Endothelial cell of umbilical vein (primary cell): ENCODE measurements around the gene OAF. TPM values are rescaled to one million over a fixed set of nuclear protein-coding genes. Genes with fewer than 3 reads are reported as not detected.

Experiments
- BruUV-seq: library from RNA; stranded (reverse); fragments of 400-500 nt; replicated peaks from 2 replicates; lab custom pipeline; 2021; lab: Mats Ljungman, UMichigan
- CTCF ChIA-PET: fragments of 300-600, 350-600 bp; sonication (Branson Sonifier 250); formaldehyde crosslinking; loops from one replicate; lab custom pipeline; 2021; ENCODE audit warnings: antibody characterized with exemption, inconsistent platforms; lab: Charles Lee
- POLR2A ChIA-PET: fragments of 300-600, 350-600 bp; sonication (Branson Sonifier 250); formaldehyde crosslinking; loops from one replicate; lab custom pipeline; 2021; ENCODE audit warnings: antibody characterized with exemption, inconsistent platforms; lab: Charles Lee
- DNase-seq: peaks from one replicate; pipeline ENCODE4 v3.0.0-alpha.2; 2011; ENCODE audit warnings: low read depth, low spot score
- FAIRE-seq: peaks from 2 replicates; lab custom pipeline; 2011; peaks lifted over from hg19 to GRCh38; lab: Jason Lieb, UNC
- H2AFZ ChIP-seq: 2 replicates; pipeline ENCODE4 v1.6.0; 2012; ENCODE audit warnings: low read depth, low read length, control low read depth, inconsistent platforms
- H3K27ac ChIP-seq: 2 replicates; pipeline ENCODE4 v1.5.1; 2011; ENCODE audit warnings: low read depth, mild to moderate bottlenecking, control low read depth, low read length, moderate library complexity; ENCODE audit not compliant: insufficient read depth
- H3K27me3 ChIP-seq, 2 experiments: 2 replicates each; pipeline versions ENCODE4 v1.6.0 to v1.6.1; 2011; ENCODE audit warnings: low read length in 2 of 2, mixed read lengths in 1 of 2; ENCODE audit not compliant: control insufficient read depth in 2 of 2, insufficient read depth in 2 of 2
- H3K36me3 ChIP-seq, 2 experiments: 2 replicates in 1 of 2; 3 replicates in 1 of 2; pipeline ENCODE4 v1.5.1; 2011; ENCODE audit warnings: low read length in 2 of 2, mild to moderate bottlenecking in 1 of 2, moderate library complexity in 1 of 2; ENCODE audit not compliant: control insufficient read depth in 2 of 2, insufficient read depth in 2 of 2; ENCODE audit errors: extremely low read depth in 1 of 2
- H3K4me1 ChIP-seq: 3 replicates; pipeline ENCODE4 v1.5.1; 2011; ENCODE audit warnings: mild to moderate bottlenecking, low read length; ENCODE audit not compliant: control insufficient read depth, insufficient read depth; ENCODE audit errors: extremely low read depth
- H3K4me2 ChIP-seq: 2 replicates; pipeline ENCODE4 v1.6.1; 2011; ENCODE audit warnings: low read length, control low read depth, mixed read lengths; ENCODE audit not compliant: insufficient read depth
- H3K4me3 ChIP-seq, 3 experiments: fragments of 200-600 bp in 1 of 3; sonication (generic), shearing (Covaris generic) in 1 of 3; replicated peaks in 1 of 3; 2 replicates each; pipeline ENCODE4 v1.5.1; 2011 to 2016; ENCODE audit warnings: control low read depth in 3 of 3, low read length in 3 of 3, mild to moderate bottlenecking in 2 of 3, inconsistent platforms in 1 of 3, low read depth in 1 of 3, moderate library complexity in 1 of 3; ENCODE audit not compliant: insufficient read depth in 1 of 3
- H3K79me2 ChIP-seq: 2 replicates; pipeline ENCODE4 v1.6.0; 2012; ENCODE audit warnings: low read length, inconsistent platforms; ENCODE audit not compliant: control insufficient read depth, insufficient read depth
- H3K9ac ChIP-seq: replicated peaks from 2 replicates; pipeline ENCODE3; 2011; ENCODE audit warnings: low read length, control low read depth; ENCODE audit not compliant: insufficient read depth; ENCODE audit errors: extremely low read depth
- H3K9me1 ChIP-seq: replicated peaks from 3 replicates; pipeline ENCODE4 v1.6.0; 2011; ENCODE audit warnings: mild to moderate bottlenecking, low read length; ENCODE audit not compliant: control insufficient read depth, insufficient read depth; ENCODE audit errors: extremely low read depth
- H3K9me3 ChIP-seq: replicated peaks from 2 replicates; pipeline ENCODE4 v1.5.1; 2012; ENCODE audit warnings: low read length, inconsistent platforms; ENCODE audit not compliant: control insufficient read depth, insufficient read depth
- H4K20me1 ChIP-seq: replicated peaks from 2 replicates; pipeline ENCODE3; 2011; ENCODE audit warnings: mild to moderate bottlenecking, low read length; ENCODE audit not compliant: control insufficient read depth, insufficient read depth; ENCODE audit errors: extremely low read depth
- CTCF ChIP-seq, 2 donors: IDR thresholded peaks; 1 replicate in 1 of 2; 2 replicates in 1 of 2; pipeline ENCODE4 v1.5.1; 2011; ENCODE audit warnings: low read length in 2 of 2, mild to moderate bottlenecking in 2 of 2, moderate library complexity in 2 of 2, control low read depth in 1 of 2, inconsistent platforms in 1 of 2, low read depth in 1 of 2; ENCODE audit not compliant: insufficient read depth in 1 of 2; ENCODE audit errors: extremely low read depth in 1 of 2
- EZH2 ChIP-seq: IDR thresholded peaks from 2 replicates; pipeline ENCODE4 v1.6.1; 2012; ENCODE audit warnings: borderline replicate concordance, low read depth, mild to moderate bottlenecking, moderate library complexity, low read length, inconsistent platforms; ENCODE audit not compliant: severe bottlenecking
- FOS ChIP-seq: IDR thresholded peaks from 2 replicates; pipeline ENCODE4 v1.6.1; 2011; ENCODE audit warnings: mild to moderate bottlenecking, low read length, moderate library complexity, borderline replicate concordance; ENCODE audit not compliant: insufficient read depth
- GATA2 ChIP-seq: IDR thresholded peaks from 2 replicates; pipeline ENCODE4 v1.7.0; 2011; ENCODE audit warnings: low read depth, mild to moderate bottlenecking, moderate library complexity, mixed read lengths, low read length; ENCODE audit not compliant: insufficient read length, insufficient read depth
- JUN ChIP-seq: IDR thresholded peaks from 2 replicates; pipeline ENCODE4 v1.6.1; 2011; ENCODE audit warnings: borderline replicate concordance, low read depth; ENCODE audit not compliant: insufficient read length, insufficient read depth
- MAX ChIP-seq: IDR thresholded peaks from 2 replicates; pipeline ENCODE4 v1.6.1; 2011; ENCODE audit not compliant: insufficient read depth, insufficient read length
- MYC ChIP-seq: IDR thresholded peaks from one replicate; pipeline ENCODE4 v1.6.1; 2011; ENCODE audit warnings: mild to moderate bottlenecking, low read depth, low read length
- POLR2A ChIP-seq: IDR thresholded peaks from 2 replicates; pipeline ENCODE4 v1.6.1; 2012; ENCODE audit warnings: low read depth, mild to moderate bottlenecking, control low read depth, low read length
- POLR2AphosphoS5 ChIP-seq: IDR thresholded peaks from 2 replicates; pipeline ENCODE4 v1.6.1; 2012; ENCODE audit warnings: low read depth, mild to moderate bottlenecking, control low read depth, low read length, moderate library complexity; ENCODE audit not compliant: insufficient read depth
- dilution Hi-C: fragments of 300-500 bp; cut with MboI; formaldehyde crosslinking; loops from one replicate; pipeline ENCODE4 v1.15.0; 2019; ENCODE audit warnings: low sequenced_read_pairs; ENCODE audit not compliant: extremely low pct_ligation_motif_present
- intact Hi-C: fragments of 100-400 bp; cut with micrococcal nuclease; formaldehyde crosslinking; loops from one replicate; pipeline ENCODE4 v1.10.0; 2022
- polyA plus RNA-seq, 4 experiments: library from polyadenylated mRNA; depleted of rRNA in 3 of 4; stranded (reverse) in 3 of 4; unstranded in 1 of 4; fragments of >200 nt; gene quantifications; 2 replicates each; pipeline versions ENCODE4 v1.2.1 to v1.2.3, GENCODE V29; 2011 to 2012; ENCODE audit warnings: missing spikeins in 1 of 4
- total RNA-seq: library from RNA; stranded (reverse); gene quantifications from 2 replicates; pipeline ENCODE4 v1.2.3, GENCODE V29; 2021

Gene OAF
- total and polyA plus RNA-seq, 2 donors (not counting 3 experiments of a cell fraction or from before 2014, with no cell fraction given), result 32.1 to 33.8 TPM

GRCh38 chr11:120256178-120256577 lies 45.3 kb downstream of the OAF start:
- H3K9ac ChIP-seq, result no peak overlapping the region
- H2AFZ ChIP-seq, result no peak overlapping the region
- no TSS peak for BruUV-seq
- ChIA-PET CTCF (interaction anchor here (3.2 kb wide), 1 partner anchor 47 kb away, joined by 20 read pairs; no protein-coding TSS in a partner anchor), POLR2A (no interaction called here)
- H3K9me3 ChIP-seq, result no peaks in the 10 kb centered on the region
- no peaks in the 10 kb centered on the region for H4K20me1 ChIP-seq
- DNase-seq (no peak), FAIRE-seq (no peak)
- intact Hi-C loops (no loop called here), dilution Hi-C loops (no loop called here)
- H3K4me1 ChIP-seq, result no peaks in the 10 kb centered on the region
- no peak overlapping the region for H3K4me2 ChIP-seq
- TF ChIP-seq POLR2AphosphoS5, result no peak
- TF ChIP-seq CTCF (IDR thresholded peaks at IDR 0.05; ENCODE audit: extremely low read depth in 1 of 2, insufficient read depth in 1 of 2, low read depth in 1 of 2, low read length in 2 of 2), result no peak
- TF ChIP-seq GATA2, result no peak
- TF ChIP-seq MYC, result no peak
- no peak for TF ChIP-seq MAX
- TF ChIP-seq EZH2, result no peak
- TF ChIP-seq JUN, result no peak
- no peak for TF ChIP-seq POLR2A
- TF ChIP-seq FOS, result no peak
- H3K36me3 ChIP-seq, result no peaks in the 10 kb centered on the region
- H3K27ac ChIP-seq, result no peak overlapping the region
- peaks cover 16 to 22% of the 10 kb centered on the region in 2 experiments for H3K27me3 ChIP-seq
- no peaks in the 10 kb centered on the region for H3K9me1 ChIP-seq
- H3K4me3 ChIP-seq, result no peak overlapping the region
- H3K79me2 ChIP-seq, result no peaks in the 10 kb centered on the region
